PC-9 (cell line): Measurements from ENCODE around the gene OPA1. TPM values are rescaled to one million over a fixed set of nuclear protein-coding genes. Genes with fewer than 3 reads are reported as not detected.

Experiments used
- BruUV-seq: library from RNA; stranded (reverse); fragments of 400-500 nt; replicated peaks from 2 replicates; lab custom pipeline; 2021; lab: Mats Ljungman, UMichigan
- CTCF ChIA-PET: fragments of 300-600 bp; sonication (Branson Sonifier 250); formaldehyde crosslinking; loops from one replicate; lab custom pipeline; 2022; ENCODE audit warnings: antibody characterized with exemption; lab: Charles Lee
- POLR2A ChIA-PET: fragments of 300-600 bp; sonication (Branson Sonifier 250); formaldehyde crosslinking; loops from one replicate; lab custom pipeline; 2022; ENCODE audit warnings: antibody characterized with exemption; ENCODE audit not compliant: unreplicated experiment; lab: Charles Lee
- DNase-seq, 2 experiments: peaks; one replicate each; pipeline versions ENCODE4 v3.0.0 to v3.0.0-alpha.2; 2015 to 2022; ENCODE audit warnings: mixed read lengths in 1 of 2
- H2AFZ ChIP-seq: fragments of 200-600 bp; sonication (generic); 2 replicates; pipeline ENCODE4 v1.8.1; 2017; ENCODE audit warnings: antibody characterized with exemption
- H3F3A ChIP-seq: fragments of 200-600 bp; sonication (generic); 2 replicates; pipeline ENCODE4 v1.8.1; 2017; ENCODE audit warnings: antibody characterized with exemption, mild to moderate bottlenecking, low read depth; ENCODE audit not compliant: insufficient read depth
- H3K27ac ChIP-seq: fragments of 200-600 bp; sonication (generic); 2 replicates; pipeline ENCODE4 v1.6.1; 2016; ENCODE audit warnings: mixed run types
- H3K27me3 ChIP-seq: fragments of 200-600 bp; sonication (generic); 2 replicates; pipeline ENCODE4 v1.6.1; 2016; ENCODE audit warnings: low read depth, mixed run types; ENCODE audit not compliant: insufficient read depth
- H3K36me3 ChIP-seq: fragments of 200-600 bp; sonication (generic); 2 replicates; pipeline ENCODE4 v1.6.1; 2016; ENCODE audit warnings: low read depth, mixed run types
- H3K4me1 ChIP-seq: fragments of 200-600 bp; sonication (generic); replicated peaks from 2 replicates; pipeline ENCODE4 v1.6.1; 2016; ENCODE audit warnings: mixed run types; ENCODE audit not compliant: insufficient read depth
- H3K4me2 ChIP-seq: fragments of 200-600 bp; sonication (generic); 2 replicates; pipeline ENCODE4 v1.6.1; 2017; ENCODE audit warnings: mixed run types
- H3K4me3 ChIP-seq: fragments of 200-600 bp; sonication (generic); 2 replicates; pipeline ENCODE4 v1.6.1; 2016; ENCODE audit warnings: mixed run types
- H3K79me2 ChIP-seq: fragments of 200-600 bp; sonication (generic); 2 replicates; pipeline ENCODE4 v1.6.1; 2017; ENCODE audit warnings: low read depth, mixed run types
- H3K9me2 ChIP-seq: fragments of 200-600 bp; sonication (generic); 2 replicates; pipeline ENCODE4 v1.8.1; 2017; ENCODE audit warnings: mild to moderate bottlenecking; ENCODE audit not compliant: insufficient read depth
- H3K9me3 ChIP-seq: fragments of 200-600 bp; sonication (generic); 2 replicates; pipeline ENCODE4 v1.8.1; 2016; ENCODE audit warnings: low read depth; ENCODE audit not compliant: insufficient read depth
- H4K20me1 ChIP-seq: fragments of 200-600 bp; sonication (generic); 2 replicates; pipeline ENCODE4 v1.8.1; 2017; ENCODE audit not compliant: insufficient read depth
- CTCF ChIP-seq: fragments of 200-600 bp; sonication (generic); conservative IDR thresholded peaks from 2 replicates; pipeline ENCODE4 v1.6.1; 2017; ENCODE audit warnings: mixed run types, antibody characterized with exemption, mild to moderate bottlenecking, moderate library complexity
- EZH2 ChIP-seq: fragments of 200-600 bp; sonication (generic); IDR thresholded peaks from 2 replicates; pipeline ENCODE4 v1.8.0; 2017; ENCODE audit warnings: antibody characterized with exemption, low read depth
- intact Hi-C: fragments of 100-400 bp; cut with micrococcal nuclease; formaldehyde crosslinking; loops from one replicate; pipeline ENCODE4 v1.10.0; 2022; ENCODE audit not compliant: unreplicated experiment
- total RNA-seq: library from RNA; stranded (reverse); gene quantifications from 2 replicates; pipeline ENCODE4 v1.2.3, GENCODE V29; 2021

OPA1 gene
- total RNA-seq, 1 experiment from 2014 or later, result 120 TPM

- no peaks in the 10 kb centered on the region for H4K20me1 ChIP-seq
- no TSS peak for BruUV-seq
- no peaks in the 10 kb centered on the region for H3K4me1 ChIP-seq
- H3K79me2 ChIP-seq, result no peaks in the 10 kb centered on the region
- DNase-seq, result no peak
- POLR2A ChIA-PET, result no interaction called here
- TF ChIP-seq CTCF (no peak), EZH2 (no peak)
- H3K4me2 ChIP-seq, result no peak overlapping the region
- H3K9me3 ChIP-seq, result peaks cover 16% of the 10 kb centered on the region
- no peaks in the 10 kb centered on the region for H3F3A ChIP-seq
- H3K27ac ChIP-seq, result no peak overlapping the region
- no peak overlapping the region for H2AFZ ChIP-seq
- H3K36me3 ChIP-seq, result no peaks in the 10 kb centered on the region
- no peak overlapping the region for H3K4me3 ChIP-seq
- CTCF ChIA-PET, result no interaction called here
- H3K9me2 ChIP-seq, result no peaks in the 10 kb centered on the region
- H3K27me3 ChIP-seq, result no peaks in the 10 kb centered on the region
- intact Hi-C loops, result no loop called here
These were observed 123.1 kb downstream of the OPA1 start for GRCh38 chr3:193716150-193716549.

GRCh38 chr3:193719735-193720134 is 126.7 kb downstream of the OPA1 start:
- Histone ChIP-seq H2AFZ (no peak overlapping the region), H3K4me2 (no peak overlapping the region), H4K20me1 (no peaks in the 10 kb centered on the region), H3F3A (no peaks in the 10 kb centered on the region), H3K27ac (no peak overlapping the region), H3K79me2 (no peaks in the 10 kb centered on the region), H3K4me3 (no peak overlapping the region), H3K36me3 (no peaks in the 10 kb centered on the region), H3K4me1 (no peaks in the 10 kb centered on the region), H3K9me2 (no peaks in the 10 kb centered on the region), H3K27me3 (no peaks in the 10 kb centered on the region), H3K9me3 (peaks cover 4% of the 10 kb centered on the region)
- DNase-seq, result no peak
- TF ChIP-seq EZH2 (no peak), CTCF (no peak)
- ChIA-PET CTCF (no interaction called here), POLR2A (no interaction called here)
- intact Hi-C loops, result no loop called here
- BruUV-seq, result no TSS peak

GRCh38 chr3:193720169-193720568 is 127.2 kb downstream of the OPA1 start:
- Histone ChIP-seq H3K27ac (no peak overlapping the region), H2AFZ (no peak overlapping the region), H3K4me1 (no peaks in the 10 kb centered on the region), H3K9me3 (no peaks in the 10 kb centered on the region), H3K79me2 (no peaks in the 10 kb centered on the region), H4K20me1 (no peaks in the 10 kb centered on the region), H3K9me2 (no peaks in the 10 kb centered on the region), H3K4me2 (no peak overlapping the region), H3K27me3 (no peaks in the 10 kb centered on the region), H3K36me3 (no peaks in the 10 kb centered on the region), H3K4me3 (no peak overlapping the region), H3F3A (no peaks in the 10 kb centered on the region)
- no TSS peak for BruUV-seq
- CTCF ChIA-PET, result no interaction called here
- TF ChIP-seq CTCF (no peak), EZH2 (no peak)
- intact Hi-C loops, result no loop called here
- no peak for DNase-seq
- POLR2A ChIA-PET, result interaction anchor here (0.7 kb wide), 1 partner anchor 603 kb away, joined by 3 read pairs; no protein-coding TSS in a partner anchor
